K562 (cell line): ENCODE results near the gene RGS6. TPM values are rescaled to one million over a fixed set of nuclear protein-coding genes. Genes with fewer than 3 reads are reported as not detected.

Experiments
- ATAC-seq: fragments of 200-7000 bp; cut with Tn5 transposase; 3 replicates; pipeline ENCODE4 v1.9.1; 2020; ENCODE audit warnings: moderate library complexity
- BruUV-seq: library from RNA; stranded (reverse); fragments of 400-500 nt; replicated peaks from 2 replicates; lab custom pipeline; 2021; lab: Mats Ljungman, UMichigan
- CTCF ChIA-PET: fragments of 300-600 bp; formaldehyde crosslinking; extraction: SDS; loops from one replicate; lab custom pipeline; 2021; ENCODE audit warnings: low intra/inter-chr PET ratio; lab: Yijun Ruan, JAX
- POLR2A ChIA-PET: fragments of 300-600, 350-650 bp; sonication (Branson Sonifier 250); formaldehyde crosslinking; extraction: SDS; loops from one replicate; lab custom pipeline; 2021; ENCODE audit warnings: antibody characterized with exemption, inconsistent platforms; lab: Yijun Ruan, JAX
- DNase-seq, 4 experiments: peaks; one replicate each; pipeline versions ENCODE4 v3.0.0 to v3.0.0-alpha.2; 2011 to 2018; ENCODE audit warnings: low spot score in 3 of 4, mixed read lengths in 3 of 4; ENCODE audit errors: extremely low read depth in 1 of 4
- FAIRE-seq: peaks from 2 replicates; lab custom pipeline; 2011; peaks lifted over from hg19 to GRCh38; lab: Jason Lieb, UNC
- H2AFZ ChIP-seq: 2 replicates; pipeline ENCODE4 v1.6.0; 2011; ENCODE audit warnings: low read depth, low read length, control low read depth, inconsistent platforms
- H3K27ac ChIP-seq: fragments of 200-600 bp; 3 replicates; pipeline ENCODE4 v1.8.0; 2011; ENCODE audit warnings: low read depth, mild to moderate bottlenecking, control low read depth, inconsistent platforms, low read length, moderate library complexity, mixed read lengths; ENCODE audit errors: extremely low read depth
- H3K27me3 ChIP-seq, 2 experiments: fragments of 300-600 bp in 1 of 2; 2 replicates in 1 of 2; 3 replicates in 1 of 2; pipeline versions ENCODE4 v1.6.0 to v1.8.0; 2011; ENCODE audit warnings: inconsistent platforms in 2 of 2, low read length in 2 of 2, mild to moderate bottlenecking in 1 of 2, mixed read lengths in 1 of 2, moderate library complexity in 1 of 2; ENCODE audit not compliant: control insufficient read depth in 2 of 2, insufficient read depth in 2 of 2
- H3K36me3 ChIP-seq: fragments of 300-600 bp; 3 replicates; pipeline ENCODE4 v1.8.0; 2011; ENCODE audit warnings: mild to moderate bottlenecking, low read length, inconsistent platforms; ENCODE audit not compliant: control insufficient read depth, insufficient read depth
- H3K4me1 ChIP-seq, 2 experiments: fragments of 200-600 bp in 1 of 2; replicated peaks in 1 of 2; 2 replicates in 1 of 2; 3 replicates in 1 of 2; pipeline versions ENCODE4 v1.5.1 to v1.8.0; 2011; ENCODE audit warnings: inconsistent platforms in 2 of 2, low read length in 2 of 2, mild to moderate bottlenecking in 1 of 2, mixed read lengths in 1 of 2, moderate library complexity in 1 of 2; ENCODE audit not compliant: control insufficient read depth in 2 of 2, insufficient read depth in 2 of 2
- H3K4me2 ChIP-seq: 2 replicates; pipeline ENCODE4 v1.6.1; 2011; ENCODE audit warnings: low read length, control low read depth, inconsistent platforms, mixed read lengths; ENCODE audit not compliant: insufficient read depth
- H3K4me3 ChIP-seq: fragments of 200-600 bp; sonication (generic), shearing (Covaris generic); 2 replicates; pipeline ENCODE4 v1.5.1; 2016; ENCODE audit warnings: control low read depth, inconsistent platforms
- H3K79me2 ChIP-seq: fragments of 200-600 bp; 3 replicates; pipeline ENCODE4 v1.8.0; 2011; ENCODE audit warnings: low read length, inconsistent platforms; ENCODE audit not compliant: control insufficient read depth, insufficient read depth
- H3K9ac ChIP-seq, 2 experiments: 2 replicates each; pipeline versions ENCODE4 v1.6.0 to v1.6.1; 2011; ENCODE audit warnings: low read depth in 2 of 2, low read length in 2 of 2, control low read depth in 1 of 2, inconsistent platforms in 1 of 2, mild to moderate bottlenecking in 1 of 2, mixed read lengths in 1 of 2; ENCODE audit not compliant: insufficient read depth in 1 of 2
- H3K9me1 ChIP-seq: one replicate; pipeline ENCODE4 v1.6.0; 2011; ENCODE audit warnings: inconsistent platforms, mild to moderate bottlenecking, low read length, moderate library complexity; ENCODE audit not compliant: control insufficient read depth, insufficient read depth
- H3K9me3 ChIP-seq: replicated peaks from 2 replicates; pipeline ENCODE4 v1.5.1; 2011; ENCODE audit warnings: low read depth, low read length, inconsistent platforms; ENCODE audit not compliant: control insufficient read depth, insufficient read depth
- H4K20me1 ChIP-seq: replicated peaks from 2 replicates; pipeline ENCODE4 v1.6.1; 2011; ENCODE audit warnings: low read length, inconsistent platforms, mixed read lengths; ENCODE audit not compliant: control insufficient read depth, insufficient read depth
- CREB5 ChIP-seq: fragments of 250-450 bp; sonication (Bioruptor Pico); IDR thresholded peaks from 2 replicates; pipeline ENCODE4 v1.5.0; 2020; ENCODE audit warnings: mild to moderate bottlenecking
- FIP1L1 ChIP-seq: fragments of 200-400 bp; formaldehyde crosslinking; IDR thresholded peaks from 2 replicates; pipeline ENCODE4 v1.6.1; 2018; ENCODE audit warnings: mild to moderate bottlenecking, low read depth, low read length; ENCODE audit not compliant: poor library complexity, severe bottlenecking
- MYC ChIP-seq, 2 experiments: fragments of 250-450 bp in 1 of 2; sonication (Bioruptor Pico) in 1 of 2; IDR thresholded peaks; 2 replicates each; pipeline versions ENCODE4 v1.5.1 to v1.6.1; 2012 to 2021; ENCODE audit warnings: low read depth in 2 of 2, borderline replicate concordance in 1 of 2, improper control_type of control experiment in 1 of 2, low read length in 1 of 2, mild to moderate bottlenecking in 1 of 2, moderate library complexity in 1 of 2
- ZNF124 ChIP-seq: sonication (generic); formaldehyde crosslinking; IDR thresholded peaks from 2 replicates; pipeline ENCODE4 v1.8.1; 2022; ENCODE audit warnings: missing genetic modification reagents
- WGBS: fragments of 100-300 bp; shearing (Covaris generic); methylation state at CpG from one replicate; pipeline ENCODE4 v1.1.6; 2016; ENCODE audit warnings: low coverage, mixed read lengths; ENCODE audit not compliant: insufficient coverage; ENCODE audit errors: missing lambda C conversion rate; 5-methylcytosine and 5-hydroxymethylcytosine counted together
- in situ Hi-C: fragments of 300-500 bp; cut with MboI; formaldehyde crosslinking; loops from 4 replicates; pipeline ENCODE4 v1.15.0; 2018; ENCODE audit warnings: inconsistent platforms, mixed read lengths
- intact Hi-C: fragments of 100-400 bp; cut with micrococcal nuclease; formaldehyde crosslinking; loops from 2 replicates; pipeline ENCODE4 v1.14.2; 2022
- polyA plus RNA-seq, 8 experiments: library from polyadenylated mRNA; depleted of rRNA in 4 of 8; stranded (reverse) in 5 of 8; unstranded in 3 of 8; fragments of >200 nt; fragmentation: Nextera tagmentation in 2 of 8; fragmentation: Illumina TruSeq in 1 of 8; extraction: Ambion mirVana in 2 of 8; extraction: Trizol in 1 of 8; gene quantifications; 2 replicates each; pipeline versions ENCODE4 v1.2.1 to v1.2.3, GENCODE V29; 2011 to 2014; ENCODE audit warnings: inconsistent platforms in 1 of 8, missing spikeins in 1 of 8
- total RNA-seq, 7 experiments: library from RNA; depleted of rRNA in 6 of 7; stranded (reverse); fragments of >200 nt in 6 of 7; fragmentation: Illumina TruSeq in 2 of 7; extraction: Trizol in 2 of 7; gene quantifications; 2 replicates each; pipeline versions ENCODE4 v1.2.1 to v1.2.3, GENCODE V29; 2011 to 2021; ENCODE audit warnings: low replicate concordance in 1 of 7

The RGS6 gene
- total and polyA plus RNA-seq, 9 of the 15 experiments (the other 6 are each of a cell fraction or from before 2014, with no cell fraction given) = not detected

DNA sequence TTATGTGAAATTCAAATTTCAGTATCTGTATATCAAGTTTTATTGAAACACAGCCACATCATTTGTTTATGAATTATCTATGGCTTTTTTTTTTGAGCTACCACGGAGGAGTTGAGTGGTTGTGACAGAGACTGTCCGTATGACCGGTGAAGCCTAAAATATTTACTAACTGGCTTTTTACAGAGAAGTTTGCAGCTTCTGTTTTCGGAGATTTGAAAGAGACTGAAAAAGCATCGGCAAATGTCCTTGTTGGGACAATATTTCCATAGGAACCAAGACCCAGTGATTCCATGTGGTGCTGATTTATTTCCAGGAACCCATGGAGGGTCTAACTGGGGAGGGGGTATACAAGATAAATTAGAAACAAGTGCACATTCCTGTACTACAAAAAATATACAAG is 56.2 kb downstream of the RGS6 start (continued):
- TF ChIP-seq FIP1L1 (no peak), MYC (IDR thresholded peaks at IDR 0.05; ENCODE audit: low read depth, low read length) (no peak), MYC (CRISPR knock-in tag; IDR thresholded peaks at IDR 0.05; ENCODE audit: borderline replicate concordance, low read depth) (no peak), CREB5 (CRISPR knock-in tag) (no peak)

DNA sequence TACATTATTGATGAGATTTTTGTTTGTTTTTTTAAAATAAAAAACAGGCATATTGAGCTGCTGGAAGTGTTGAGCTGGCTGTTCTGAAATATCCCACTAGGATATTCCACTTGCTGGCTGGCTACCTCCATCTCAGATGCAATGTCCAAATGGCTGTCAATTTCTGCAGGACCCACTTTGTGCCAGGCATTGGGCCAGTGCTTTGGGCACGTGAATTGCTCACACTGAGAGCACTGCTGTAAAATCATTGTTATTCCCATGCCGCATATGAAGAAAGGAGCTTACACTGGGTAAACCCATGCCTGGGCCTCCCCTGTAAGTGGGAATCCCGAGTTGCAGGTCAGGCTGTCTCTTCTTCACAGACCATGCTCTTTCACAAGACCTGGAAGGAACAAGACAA is 56.7 kb downstream of the RGS6 start:
- intact Hi-C loops (no loop called here), in situ Hi-C loops (no loop called here)
- ChIA-PET CTCF (no interaction called here), POLR2A (no interaction called here)
- Histone ChIP-seq H3K27ac (no peak overlapping the region), H3K4me1 (no peaks in the 10 kb centered on the region), H3K9me1 (no peaks in the 10 kb centered on the region), H2AFZ (no peak overlapping the region), H3K4me3 (no peak overlapping the region), H3K79me2 (no peaks in the 10 kb centered on the region), H3K9me3 (no peaks in the 10 kb centered on the region), H4K20me1 (no peaks in the 10 kb centered on the region), H3K36me3 (no peaks in the 10 kb centered on the region), H3K27me3 (no peaks in the 10 kb centered on the region), H3K4me2 (no peak overlapping the region), H3K9ac (no peak overlapping the region)
- no TSS peak for BruUV-seq
- no peak for TF ChIP-seq ZNF124 (CRISPR knock-in tag)
- no peak for ATAC-seq
- DNase-seq = no peak
- no peak for FAIRE-seq
- 0% methylated on average over 2 of the region's 3 CpGs for WGBS
